K562 treated with DMSO at 1 percent for 24 hours (cell line): Measurements from ENCODE around the gene NSL1. TPM values are rescaled to one million over a fixed set of nuclear protein-coding genes. Genes with fewer than 3 reads are reported as not detected.

Source experiments
- total RNA-seq: library from RNA; unstranded; fragments of 300-600 nt; gene quantifications from 2 replicates; pipeline ENCODE4 v1.2.3, GENCODE V29; 2022; ENCODE audit warnings: low read depth; ENCODE audit not compliant: insufficient read depth

Gene NSL1, protein sequence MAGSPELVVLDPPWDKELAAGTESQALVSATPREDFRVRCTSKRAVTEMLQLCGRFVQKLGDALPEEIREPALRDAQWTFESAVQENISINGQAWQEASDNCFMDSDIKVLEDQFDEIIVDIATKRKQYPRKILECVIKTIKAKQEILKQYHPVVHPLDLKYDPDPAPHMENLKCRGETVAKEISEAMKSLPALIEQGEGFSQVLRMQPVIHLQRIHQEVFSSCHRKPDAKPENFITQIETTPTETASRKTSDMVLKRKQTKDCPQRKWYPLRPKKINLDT
- 50.9 and 59.6 TPM in 2 replicates for total RNA-seq

GRCh38 chr1:212791676-212792395 lies at the start of gene NSL1, which contains the start of gene TATDN3:
NSL1 (minus strand) TSS chr1:212791777; CDS start chr1:212791763, 14 bp downstream.
TATDN3 (plus strand) TSS chr1:212791894; CDS start chr1:212791922, 28 bp downstream.

DNA sequence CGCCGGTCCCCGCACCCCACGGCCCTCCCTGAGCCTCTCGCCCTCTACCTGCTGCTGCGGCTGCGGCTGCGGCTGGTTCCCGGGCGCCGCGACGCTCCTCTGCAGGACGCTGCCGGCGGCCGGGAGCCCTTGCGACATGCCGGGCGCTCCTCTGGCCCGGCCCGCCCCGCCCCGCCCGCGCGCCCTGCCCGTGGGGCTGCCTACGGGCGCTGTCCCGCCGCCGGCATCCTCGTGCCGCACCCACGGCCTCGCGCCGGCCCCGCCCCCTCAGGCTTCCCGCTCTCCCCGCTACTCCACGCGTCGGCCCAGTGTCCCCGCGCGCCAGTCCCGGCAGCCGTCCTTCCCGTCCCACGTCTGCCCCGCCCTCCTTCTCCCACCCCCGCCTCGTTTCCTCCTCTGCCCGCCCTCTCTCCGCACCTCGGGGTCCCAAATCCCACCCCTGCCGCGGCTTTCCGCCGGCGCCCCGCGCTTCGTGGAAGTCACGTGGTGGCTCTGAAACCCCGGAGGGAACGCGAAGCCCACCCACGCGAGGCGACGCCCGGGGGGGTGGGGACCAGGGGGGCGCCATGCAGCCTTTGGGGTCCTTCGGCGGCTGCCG lies 91.9 kb downstream of the NSL1 start, which contains the start of gene BATF3:
BATF3 (minus strand) TSS at position 216 of the 598 bp plus-strand sequence; CDS start at position 138, 78 bp downstream.

Other genes starting within 250 kb of the NSL1 start
- gene ATF3, start 183.0 kb downstream of the NSL1 start, total RNA-seq: 38.8 and 42.2 TPM in 2 replicates
- 5.0 and 8.4 TPM in 2 replicates for gene BATF3, start 91.9 kb downstream of the NSL1 start, total RNA-seq
- gene TATDN3, start 117 bp upstream of the NSL1 start, total RNA-seq: 23.6 and 39.1 TPM in 2 replicates
- not detected in 2 replicates for gene SPATA45, start 55.9 kb upstream of the NSL1 start, total RNA-seq
- gene FLVCR1, start 66.5 kb upstream of the NSL1 start, total RNA-seq: 3.9 and 5.3 TPM in 2 replicates
- gene VASH2, start 158.8 kb upstream of the NSL1 start, total RNA-seq: not detected in 2 replicates
- gene ANGEL2, start 224.1 kb upstream of the NSL1 start, total RNA-seq: 16.0 and 20.1 TPM in 2 replicates